GM12801 (cell line): ENCODE data around the gene ULK3.
A peak's percentile ranks its signal among the peaks of the same experiment; 100 is the strongest.

ENCODE experiments used
- TF ChIP-seq, protein P1 (sequence below): IDR thresholded peaks from one replicate; pipeline ENCODE4 v1.5.1; 2011; ENCODE audit warnings: control low read depth; ENCODE audit not compliant: insufficient read length; ENCODE audit errors: extremely low read depth

The ULK3 gene

DNA sequence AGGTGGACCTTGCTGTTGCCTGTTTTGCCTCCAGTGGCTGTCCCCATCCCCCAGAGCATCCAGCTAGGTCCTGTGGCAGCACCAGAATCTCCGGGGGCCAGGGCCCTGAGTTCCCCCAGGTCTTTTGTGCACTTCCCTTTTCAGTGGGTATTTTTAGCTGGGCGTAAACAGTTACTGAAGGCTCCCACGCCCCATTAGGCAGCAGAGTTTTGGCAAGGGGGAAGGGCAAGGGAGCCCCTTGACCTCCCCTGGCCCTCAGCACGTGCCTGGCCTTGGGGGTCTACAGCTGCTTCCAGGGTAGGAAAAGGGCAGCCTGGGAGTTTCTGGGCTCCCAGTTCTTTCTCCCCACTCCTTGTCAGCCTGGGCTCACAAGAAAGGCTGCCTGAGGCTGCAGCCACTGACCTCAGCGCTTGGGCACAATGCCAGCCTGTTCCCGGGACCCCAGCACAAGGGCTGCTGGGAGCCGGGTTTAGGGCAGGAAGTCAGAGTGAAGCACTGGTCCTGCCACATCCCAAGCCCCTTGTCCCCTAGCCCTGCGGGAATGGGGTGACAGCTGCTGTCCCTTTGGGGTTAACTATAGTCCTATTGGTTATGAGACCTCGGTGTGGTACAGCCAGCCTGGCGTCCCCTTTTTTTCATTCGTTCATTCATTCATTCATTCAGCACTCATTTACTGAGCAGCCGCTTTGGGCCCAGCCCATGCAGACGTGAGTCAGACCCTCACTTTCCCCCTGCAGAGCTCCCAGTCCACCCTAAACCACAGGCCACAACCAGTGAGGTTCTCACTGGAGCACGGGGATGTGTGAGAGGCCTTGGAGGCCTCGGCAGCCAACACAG is 52.7 kb downstream of the ULK3 start:
- TF ChIP-seq, protein P1, sequence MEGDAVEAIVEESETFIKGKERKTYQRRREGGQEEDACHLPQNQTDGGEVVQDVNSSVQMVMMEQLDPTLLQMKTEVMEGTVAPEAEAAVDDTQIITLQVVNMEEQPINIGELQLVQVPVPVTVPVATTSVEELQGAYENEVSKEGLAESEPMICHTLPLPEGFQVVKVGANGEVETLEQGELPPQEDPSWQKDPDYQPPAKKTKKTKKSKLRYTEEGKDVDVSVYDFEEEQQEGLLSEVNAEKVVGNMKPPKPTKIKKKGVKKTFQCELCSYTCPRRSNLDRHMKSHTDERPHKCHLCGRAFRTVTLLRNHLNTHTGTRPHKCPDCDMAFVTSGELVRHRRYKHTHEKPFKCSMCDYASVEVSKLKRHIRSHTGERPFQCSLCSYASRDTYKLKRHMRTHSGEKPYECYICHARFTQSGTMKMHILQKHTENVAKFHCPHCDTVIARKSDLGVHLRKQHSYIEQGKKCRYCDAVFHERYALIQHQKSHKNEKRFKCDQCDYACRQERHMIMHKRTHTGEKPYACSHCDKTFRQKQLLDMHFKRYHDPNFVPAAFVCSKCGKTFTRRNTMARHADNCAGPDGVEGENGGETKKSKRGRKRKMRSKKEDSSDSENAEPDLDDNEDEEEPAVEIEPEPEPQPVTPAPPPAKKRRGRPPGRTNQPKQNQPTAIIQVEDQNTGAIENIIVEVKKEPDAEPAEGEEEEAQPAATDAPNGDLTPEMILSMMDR: no peak

DNA sequence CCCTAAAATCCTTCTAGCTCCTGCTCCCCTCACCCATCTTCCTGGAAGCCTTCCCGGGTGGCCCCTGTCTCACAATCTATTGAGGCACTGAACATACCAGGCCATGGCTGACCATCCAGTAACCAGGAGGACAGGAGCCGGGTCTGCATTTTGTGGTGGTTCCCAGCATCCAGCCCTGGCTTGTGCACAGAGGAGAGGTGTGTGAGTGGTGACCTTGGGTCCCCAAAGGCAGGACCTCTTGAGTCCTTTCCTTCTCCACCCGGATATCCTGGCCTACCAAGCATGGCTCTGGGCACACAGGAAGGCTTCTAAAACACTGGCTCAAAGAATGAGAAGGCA is 53.2 kb downstream of the ULK3 start:
- TF ChIP-seq, protein P1: no peak

DNA sequence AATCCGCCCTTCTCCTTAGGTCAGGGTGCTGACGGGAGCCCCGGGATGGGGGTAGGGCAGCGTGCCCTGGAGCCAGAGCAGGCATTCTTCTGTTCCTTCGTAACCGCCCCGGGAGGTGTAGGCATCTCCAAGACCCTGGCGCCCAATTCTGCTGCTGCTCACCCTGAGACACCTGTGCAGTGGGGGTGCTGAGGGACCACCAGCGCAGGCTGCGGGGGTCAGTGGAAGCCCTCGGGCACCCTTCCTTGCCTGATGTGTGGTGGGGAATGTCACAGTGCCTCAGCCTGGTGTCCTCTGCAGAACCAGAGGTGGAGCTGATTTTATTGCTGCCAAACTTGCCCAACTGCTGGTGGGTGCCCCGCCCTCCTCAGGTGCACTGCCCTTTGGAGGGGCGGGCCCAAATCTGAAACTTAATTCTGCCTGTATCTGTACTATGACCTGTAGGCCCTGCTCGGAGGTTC is 53.8 kb downstream of the ULK3 start:
- TF ChIP-seq, protein P1: no peak

DNA sequence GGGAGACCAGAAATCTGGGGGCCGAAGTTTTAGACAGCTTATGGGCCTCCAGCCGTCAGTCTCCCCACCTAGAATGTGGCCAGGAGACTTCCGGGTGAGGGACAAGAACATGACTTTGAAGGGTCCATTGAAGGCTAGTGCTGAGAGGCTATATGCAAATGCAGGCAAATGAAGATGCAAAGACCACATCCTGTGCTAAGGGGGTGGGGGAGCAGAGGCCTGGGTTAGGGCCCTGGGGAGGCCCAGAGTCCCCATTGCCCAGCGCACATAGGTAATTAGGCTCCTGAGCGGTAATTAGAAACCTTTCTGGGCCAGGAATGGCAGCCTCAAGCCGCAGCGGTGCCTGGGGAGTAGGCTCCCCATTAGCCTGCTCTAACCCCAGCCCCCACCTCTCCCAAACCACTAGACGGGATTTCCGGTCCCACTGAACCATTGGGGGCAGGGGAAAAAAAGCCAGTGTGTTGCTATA is 54.2 kb downstream of the ULK3 start:
- TF ChIP-seq, protein P1: no peak

DNA sequence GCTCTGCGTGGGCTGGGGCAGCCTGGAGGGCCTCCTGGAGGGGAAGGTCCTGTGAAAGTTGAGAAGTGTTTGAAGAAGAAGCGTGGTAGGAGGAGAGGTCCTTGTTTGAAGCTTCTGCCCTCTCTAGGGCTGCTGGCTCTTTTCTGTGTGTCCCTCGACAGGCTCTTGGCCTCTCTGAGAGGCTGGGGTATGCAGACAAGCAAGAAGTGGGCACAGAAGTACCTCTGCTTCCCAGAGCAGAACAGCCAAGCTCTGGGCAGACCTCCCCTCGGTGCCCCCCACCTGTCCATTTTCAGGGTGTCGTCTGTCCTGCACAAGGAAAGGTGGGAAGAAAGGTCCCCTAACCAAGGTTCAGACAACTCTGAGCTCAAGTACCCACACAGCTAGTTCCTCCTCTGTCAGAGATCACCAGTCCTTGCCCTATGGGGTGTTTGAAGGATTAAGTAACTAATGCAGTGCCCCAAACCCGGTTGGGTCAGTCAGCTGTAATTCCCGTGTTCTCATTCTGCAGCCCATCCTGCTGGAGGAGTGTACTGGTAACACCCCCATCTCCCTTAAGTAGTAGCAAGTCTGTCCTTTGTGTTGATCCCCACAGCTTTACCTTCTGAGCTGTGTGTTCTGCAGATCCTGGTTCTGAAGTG is 54.8 kb downstream of the ULK3 start:
- TF ChIP-seq, protein P1: no peak

- TF ChIP-seq, protein P1: peak; percentile 82
Observed at GRCh38 chr15:74787251-74788041, 55.5 kb downstream of the ULK3 start.

DNA sequence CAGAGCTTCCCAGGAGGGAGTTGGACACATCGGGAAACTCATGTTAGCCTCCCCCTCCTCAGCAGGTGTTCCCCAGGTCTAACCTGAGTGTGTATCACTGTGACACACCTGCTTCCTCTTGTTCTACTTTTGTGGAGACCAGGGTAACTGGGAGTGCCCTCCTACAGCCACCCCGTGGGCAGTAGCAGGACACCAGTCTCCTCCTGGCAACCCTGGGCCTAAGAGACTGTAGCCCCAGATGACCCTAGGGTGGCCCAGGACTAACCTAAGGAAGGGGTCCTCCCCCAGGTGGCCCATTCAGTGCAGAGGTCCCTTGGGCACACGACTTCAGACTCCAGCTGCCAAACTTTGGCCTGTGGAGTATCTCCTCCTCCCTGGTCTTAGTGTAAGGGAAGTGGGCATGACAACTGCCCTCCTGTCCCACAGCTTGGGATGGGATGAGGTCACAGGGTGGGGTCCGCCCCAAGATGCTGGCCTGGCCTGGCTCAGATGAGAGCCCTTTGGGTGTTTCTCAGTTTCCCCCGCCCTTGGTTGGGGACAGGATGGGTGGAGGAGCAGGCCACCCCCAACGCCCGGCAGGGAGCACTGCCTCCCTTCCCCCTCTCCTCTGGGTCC is 56.3 kb downstream of the ULK3 start:
- TF ChIP-seq, protein P1: no peak
